Astrocyte (in vitro differentiated cells and primary cell): Measurements from ENCODE around the gene SLC9A9. TPM values are rescaled to one million over a fixed set of nuclear protein-coding genes. Genes with fewer than 3 reads are reported as not detected.

Experiments used
- DNase-seq: peaks from one replicate; pipeline ENCODE4 v3.0.0-alpha.2; 2010; ENCODE audit warnings: low read depth
- FAIRE-seq: peaks from 2 replicates; lab custom pipeline; 2011; peaks lifted over from hg19 to GRCh38; lab: Jason Lieb, UNC
- H2AFZ ChIP-seq: 2 replicates; pipeline ENCODE4 v1.6.0; 2012; ENCODE audit warnings: low read depth, low read length, inconsistent platforms
- H3K27ac ChIP-seq: 2 replicates; pipeline ENCODE4 v1.5.1; 2011; ENCODE audit warnings: low read depth, low read length, inconsistent platforms
- H3K27me3 ChIP-seq: 2 replicates; pipeline ENCODE4 v1.6.0; 2011; ENCODE audit warnings: low read length, inconsistent platforms; ENCODE audit not compliant: insufficient read depth
- H3K36me3 ChIP-seq: 2 replicates; pipeline ENCODE4 v1.5.1; 2011; ENCODE audit warnings: low read length, inconsistent platforms; ENCODE audit not compliant: insufficient read depth
- H3K4me1 ChIP-seq: 2 replicates; pipeline ENCODE4 v1.5.1; 2011; ENCODE audit warnings: low read length, inconsistent platforms; ENCODE audit not compliant: insufficient read depth
- H3K4me2 ChIP-seq: 2 replicates; pipeline ENCODE4 v1.6.0; 2012; ENCODE audit warnings: low read length, inconsistent platforms
- H3K4me3 ChIP-seq: 2 replicates; pipeline ENCODE4 v1.5.1; 2011; ENCODE audit warnings: low read depth, mild to moderate bottlenecking, low read length, inconsistent platforms; ENCODE audit not compliant: insufficient read depth
- H3K79me2 ChIP-seq: 2 replicates; pipeline ENCODE4 v1.6.0; 2012; ENCODE audit warnings: mild to moderate bottlenecking, low read length, inconsistent platforms; ENCODE audit not compliant: insufficient read depth
- H3K9ac ChIP-seq: 2 replicates; pipeline ENCODE4 v1.6.0; 2012; ENCODE audit warnings: mild to moderate bottlenecking, low read length, inconsistent platforms
- H3K9me3 ChIP-seq: 2 replicates; pipeline ENCODE4 v1.5.1; 2012; ENCODE audit warnings: low read depth, mild to moderate bottlenecking, low read length, inconsistent platforms; ENCODE audit not compliant: insufficient read depth
- H4K20me1 ChIP-seq: 2 replicates; pipeline ENCODE4 v1.6.0; 2012; ENCODE audit warnings: low read length, inconsistent platforms; ENCODE audit not compliant: insufficient read depth
- H3K27ac Mint-ChIP-seq: one replicate; pipeline ENCODE4 v1.8.0; 2021; ENCODE audit warnings: mild to moderate bottlenecking, mixed read lengths; ENCODE audit not compliant: unreplicated experiment
- H3K27me3 Mint-ChIP-seq: one replicate; pipeline ENCODE4 v1.8.0; 2021; ENCODE audit warnings: low read depth, mixed read lengths; ENCODE audit not compliant: unreplicated experiment
- H3K36me3 Mint-ChIP-seq: one replicate; pipeline ENCODE4 v1.8.0; 2021; ENCODE audit warnings: low read depth, mixed read lengths; ENCODE audit not compliant: unreplicated experiment
- H3K4me1 Mint-ChIP-seq: one replicate; pipeline ENCODE4 v1.8.0; 2021; ENCODE audit warnings: low read depth, mixed read lengths; ENCODE audit not compliant: unreplicated experiment
- H3K4me3 Mint-ChIP-seq: one replicate; pipeline ENCODE4 v1.8.0; 2021; ENCODE audit warnings: mild to moderate bottlenecking, moderate library complexity, mixed read lengths; ENCODE audit not compliant: unreplicated experiment
- H3K9me3 Mint-ChIP-seq: one replicate; pipeline ENCODE4 v1.8.0; 2021; ENCODE audit warnings: mild to moderate bottlenecking, mixed read lengths; ENCODE audit not compliant: unreplicated experiment
- CTCF ChIP-seq: IDR thresholded peaks from 2 replicates; pipeline ENCODE4 v1.5.1; 2011; ENCODE audit warnings: low read depth, mild to moderate bottlenecking, inconsistent platforms, low read length, moderate library complexity; ENCODE audit not compliant: insufficient read depth
- EZH2 ChIP-seq: IDR thresholded peaks from 2 replicates; pipeline ENCODE4 v1.6.1; 2012; ENCODE audit warnings: mild to moderate bottlenecking, low read length, inconsistent platforms; ENCODE audit not compliant: insufficient read depth
- total RNA-seq: library from RNA; stranded (reverse); gene quantifications from 2 replicates; pipeline ENCODE4 v1.2.1, GENCODE V29; 2021

Gene SLC9A9
- total RNA-seq, 1 donor from 2014 or later = 1.5 TPM

GRCh38 chr3:143634991-143635390 is 213.3 kb downstream of the SLC9A9 start:
- FAIRE-seq (no peak), DNase-seq (peak; percentile 11)
- H3K4me3 Mint-ChIP-seq = no peak overlapping the region
- Histone ChIP-seq H3K4me3 (no peak overlapping the region), H3K4me2 (no peak overlapping the region), H2AFZ (no peak overlapping the region), H4K20me1 (no peaks in the 10 kb centered on the region), H3K36me3 (no peaks in the 10 kb centered on the region), H3K9ac (no peak overlapping the region), H3K9me3 (peaks cover 5% of the 10 kb centered on the region), H3K4me1 (no peaks in the 10 kb centered on the region), H3K27me3 (no peaks in the 10 kb centered on the region), H3K27ac (no peak overlapping the region), H3K79me2 (no peaks in the 10 kb centered on the region)
- H3K4me1 Mint-ChIP-seq = peaks cover 1% of the 10 kb centered on the region
- no peaks in the 10 kb centered on the region for H3K27me3 Mint-ChIP-seq
- H3K27ac Mint-ChIP-seq = no peak overlapping the region
- TF ChIP-seq EZH2 = no peak
- TF ChIP-seq CTCF = no peak
- peaks cover 13% of the 10 kb centered on the region for H3K9me3 Mint-ChIP-seq
- no peaks in the 10 kb centered on the region for H3K36me3 Mint-ChIP-seq

DNA sequence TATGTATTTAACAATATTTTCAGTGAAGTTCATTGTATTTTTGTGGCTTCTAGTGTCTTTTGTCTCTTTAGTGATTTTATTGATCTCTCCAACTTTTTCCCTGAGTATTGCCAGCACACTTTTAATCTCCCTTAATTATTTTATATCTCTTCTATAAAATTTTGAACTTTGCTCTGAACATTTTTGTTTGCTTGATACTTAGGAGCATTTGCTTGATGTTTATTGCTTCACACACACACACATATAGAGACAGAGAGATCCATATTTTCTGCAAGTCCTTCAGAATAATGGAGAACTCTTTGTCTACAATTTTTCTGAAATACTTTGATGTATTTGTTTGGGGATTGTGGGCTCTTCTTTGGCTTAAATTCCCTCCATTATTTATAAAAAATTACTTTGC is 213.8 kb downstream of the SLC9A9 start:
- FAIRE-seq (no peak), DNase-seq (no peak)
- Mint-ChIP-seq H3K36me3 (no peaks in the 10 kb centered on the region), H3K4me3 (no peak overlapping the region), H3K9me3 (peaks cover 14% of the 10 kb centered on the region), H3K27ac (no peak overlapping the region), H3K27me3 (no peaks in the 10 kb centered on the region), H3K4me1 (peaks cover 1% of the 10 kb centered on the region)
- no peak overlapping the region for H3K9ac ChIP-seq
- no peak overlapping the region for H2AFZ ChIP-seq
- no peak for TF ChIP-seq EZH2
- no peak for TF ChIP-seq CTCF
- no peak overlapping the region for H3K27ac ChIP-seq
- no peaks in the 10 kb centered on the region for H3K4me1 ChIP-seq
- H3K9me3 ChIP-seq = peaks cover 5% of the 10 kb centered on the region
- H3K36me3 ChIP-seq = no peaks in the 10 kb centered on the region
- H4K20me1 ChIP-seq = no peaks in the 10 kb centered on the region
- no peak overlapping the region for H3K4me3 ChIP-seq
- H3K4me2 ChIP-seq = no peak overlapping the region
- no peaks in the 10 kb centered on the region for H3K27me3 ChIP-seq
- no peaks in the 10 kb centered on the region for H3K79me2 ChIP-seq

DNA sequence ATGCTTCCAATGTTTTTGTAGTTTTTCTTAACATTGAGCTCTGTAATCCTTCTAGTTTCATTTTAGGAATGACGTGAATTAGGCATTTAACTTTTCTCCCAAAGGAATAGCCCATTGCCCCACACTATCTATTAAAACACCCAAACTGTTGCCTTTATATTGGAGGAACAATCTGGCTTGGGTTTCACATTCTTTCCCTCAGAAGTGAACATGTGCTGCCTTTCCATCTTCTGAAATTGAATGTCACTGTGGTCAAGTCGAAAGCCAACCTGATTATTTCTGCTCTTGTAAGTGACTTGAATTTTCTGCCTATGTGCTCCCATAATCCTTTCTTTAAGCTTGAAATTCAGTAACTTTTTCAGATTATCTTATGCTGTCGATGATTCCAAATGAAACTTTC is 214.5 kb downstream of the SLC9A9 start:
- Mint-ChIP-seq H3K27ac (no peak overlapping the region), H3K36me3 (no peaks in the 10 kb centered on the region), H3K9me3 (peaks cover 12% of the 10 kb centered on the region), H3K4me3 (no peak overlapping the region), H3K27me3 (no peaks in the 10 kb centered on the region), H3K4me1 (peaks cover 1% of the 10 kb centered on the region)
- no peak overlapping the region for H2AFZ ChIP-seq
- no peaks in the 10 kb centered on the region for H3K27me3 ChIP-seq
- TF ChIP-seq CTCF (no peak), EZH2 (no peak)
- no peak overlapping the region for H3K9ac ChIP-seq
- no peak overlapping the region for H3K4me3 ChIP-seq
- no peak for DNase-seq
- H3K36me3 ChIP-seq = no peaks in the 10 kb centered on the region
- no peaks in the 10 kb centered on the region for H4K20me1 ChIP-seq
- no peaks in the 10 kb centered on the region for H3K79me2 ChIP-seq
- H3K9me3 ChIP-seq = peaks cover 5% of the 10 kb centered on the region
- no peak overlapping the region for H3K27ac ChIP-seq
- FAIRE-seq = no peak
- H3K4me1 ChIP-seq = no peaks in the 10 kb centered on the region
- no peak overlapping the region for H3K4me2 ChIP-seq
